HepG2 (cell line): ENCODE measurements around the gene MBTD1. TPM values are rescaled to one million over a fixed set of nuclear protein-coding genes. Genes with fewer than 3 reads are reported as not detected.

Experiments
- AGO1 ChIP-seq: fragments of 200-400 bp; formaldehyde crosslinking; IDR thresholded peaks from 2 replicates; pipeline ENCODE4 v1.6.1; 2017; ENCODE audit warnings: mild to moderate bottlenecking, low read depth, low read length, moderate library complexity; ENCODE audit not compliant: poor library complexity, severe bottlenecking
- GATA4 ChIP-seq: sonication (generic); IDR thresholded peaks from 2 replicates; pipeline ENCODE4 v1.6.1; 2016; ENCODE audit warnings: antibody characterized with exemption, low read depth, borderline replicate concordance
- GFI1 ChIP-seq: sonication (generic); formaldehyde crosslinking; IDR thresholded peaks from 2 replicates; pipeline ENCODE4 v1.5.0; 2020; ENCODE audit warnings: missing genetic modification reagents, mild to moderate bottlenecking, borderline replicate concordance
- GTF3A ChIP-seq: sonication (generic); formaldehyde crosslinking; conservative IDR thresholded peaks from 2 replicates; pipeline ENCODE4 v1.4.0; 2020; ENCODE audit warnings: mild to moderate bottlenecking, missing genetic modification reagents
- HNRNPK ChIP-seq: fragments of 200-400 bp; formaldehyde crosslinking; IDR thresholded peaks from 2 replicates; pipeline ENCODE4 v1.6.1; 2018; ENCODE audit warnings: low read length, low read depth, moderate library complexity, mild to moderate bottlenecking; ENCODE audit not compliant: poor library complexity, severe bottlenecking
- NR2F2 ChIP-seq: IDR thresholded peaks from 2 replicates; pipeline ENCODE4 v1.6.1; 2012; ENCODE audit warnings: low read depth, inconsistent platforms, borderline replicate concordance
- SALL1 ChIP-seq: sonication (generic); formaldehyde crosslinking; IDR thresholded peaks from 2 replicates; pipeline ENCODE4 v1.8.0; 2022; ENCODE audit warnings: mild to moderate bottlenecking, missing genetic modification reagents
- TGIF2 ChIP-seq: IDR thresholded peaks from 2 replicates; pipeline ENCODE4 v1.6.1; 2016; ENCODE audit warnings: control low read depth, missing compliant biosample characterization
- U2AF1 ChIP-seq: fragments of 200-400 bp; formaldehyde crosslinking; optimal IDR thresholded peaks from 2 replicates; pipeline ENCODE3; 2017; ENCODE audit warnings: mild to moderate bottlenecking, low read depth, low read length
- WIZ ChIP-seq: sonication (generic); formaldehyde crosslinking; IDR thresholded peaks from 2 replicates; pipeline ENCODE4 v1.5.1; 2020; ENCODE audit warnings: mild to moderate bottlenecking, missing genetic modification reagents
- ZBTB20 ChIP-seq: sonication (generic); formaldehyde crosslinking; IDR thresholded peaks from 2 replicates; pipeline ENCODE4 v1.8.1; 2023; ENCODE audit warnings: missing genetic modification reagents, low read depth, mild to moderate bottlenecking, borderline replicate concordance
- ZFAT ChIP-seq: sonication (generic); formaldehyde crosslinking; conservative IDR thresholded peaks from 2 replicates; pipeline ENCODE4 v1.8.1; 2023; ENCODE audit warnings: missing genetic modification reagents, inconsistent platforms
- ZFP37 ChIP-seq: sonication (generic); formaldehyde crosslinking; IDR thresholded peaks from 2 replicates; pipeline ENCODE4 v1.4.0; 2020; ENCODE audit warnings: missing genetic modification reagents, borderline replicate concordance
- ZNF12 ChIP-seq: sonication (generic); formaldehyde crosslinking; IDR thresholded peaks from 2 replicates; pipeline ENCODE4 v1.5.0; 2020; ENCODE audit warnings: missing genetic modification reagents
- ZNF180 ChIP-seq: sonication (generic); formaldehyde crosslinking; IDR thresholded peaks from 2 replicates; pipeline ENCODE4 v1.4.0; 2020; ENCODE audit warnings: low read depth, missing genetic modification reagents, borderline replicate concordance
- ZNF33B ChIP-seq: sonication (generic); formaldehyde crosslinking; IDR thresholded peaks from 2 replicates; pipeline ENCODE4 v1.5.1; 2020; ENCODE audit warnings: mild to moderate bottlenecking, missing genetic modification reagents
- ZNF510 ChIP-seq: sonication (generic); formaldehyde crosslinking; IDR thresholded peaks from 2 replicates; pipeline ENCODE4 v1.4.0; 2020; ENCODE audit warnings: low read depth, mild to moderate bottlenecking, missing genetic modification reagents
- ZNF543 ChIP-seq: sonication (generic); formaldehyde crosslinking; IDR thresholded peaks from 2 replicates; pipeline ENCODE4 v1.4.0; 2020; ENCODE audit warnings: mild to moderate bottlenecking, missing genetic modification reagents
- ZNF589 ChIP-seq: sonication (generic); formaldehyde crosslinking; conservative IDR thresholded peaks from 2 replicates; pipeline ENCODE4 v1.8.0; 2022; ENCODE audit warnings: mild to moderate bottlenecking, moderate library complexity, missing genetic modification reagents
- ZNF615 ChIP-seq: sonication (generic); formaldehyde crosslinking; IDR thresholded peaks from 2 replicates; pipeline ENCODE4 v1.5.0; 2020; ENCODE audit warnings: mild to moderate bottlenecking, missing genetic modification reagents, borderline replicate concordance
- polyA plus RNA-seq, 8 experiments: library from polyadenylated mRNA; depleted of rRNA in 3 of 8; stranded (reverse) in 7 of 8; unstranded in 1 of 8; fragments of >200 nt; fragmentation: Illumina TruSeq in 4 of 8; extraction: Trizol in 4 of 8; gene quantifications; 2 replicates each; pipeline versions ENCODE4 v1.2.1 to v1.2.3, GENCODE V29; 2011 to 2016; ENCODE audit warnings: low read depth in 4 of 8, missing spikeins in 1 of 8, mixed read lengths in 1 of 8; ENCODE audit not compliant: insufficient read depth in 1 of 8
- total RNA-seq, 5 experiments: library from RNA; depleted of rRNA; stranded (reverse); fragments of >200 nt; fragmentation: Illumina TruSeq; extraction: Trizol; gene quantifications; 2 replicates each; pipeline ENCODE4 v1.2.3, GENCODE V29; 2016; ENCODE audit warnings: low read depth in 1 of 5
- TF ChIP-seq, protein P1 (sequence below): sonication (generic); formaldehyde crosslinking; IDR thresholded peaks from 2 replicates; pipeline ENCODE4; 2020; ENCODE audit warnings: missing genetic modification reagents, mild to moderate bottlenecking, borderline replicate concordance
- TF ChIP-seq, protein P2 (sequence below): sonication (generic); formaldehyde crosslinking; IDR thresholded peaks from 2 replicates; pipeline ENCODE4 v1.8.1; 2023; ENCODE audit warnings: mild to moderate bottlenecking, missing genetic modification reagents
- TF ChIP-seq, protein P3 (sequence below): sonication (generic); formaldehyde crosslinking; IDR thresholded peaks from 2 replicates; pipeline ENCODE4 v1.9.0; 2022; ENCODE audit warnings: missing genetic modification reagents, mild to moderate bottlenecking, borderline replicate concordance
- TF ChIP-seq, protein P4 (sequence below): IDR thresholded peaks from 2 replicates; pipeline ENCODE4 v1.6.1; 2016; ENCODE audit warnings: low read depth, borderline replicate concordance

MBTD1 gene
- total and polyA plus RNA-seq, 2 of the 13 experiments (the other 11 are each of a cell fraction or from before 2014, with no cell fraction given) = 20.9 TPM

DNA sequence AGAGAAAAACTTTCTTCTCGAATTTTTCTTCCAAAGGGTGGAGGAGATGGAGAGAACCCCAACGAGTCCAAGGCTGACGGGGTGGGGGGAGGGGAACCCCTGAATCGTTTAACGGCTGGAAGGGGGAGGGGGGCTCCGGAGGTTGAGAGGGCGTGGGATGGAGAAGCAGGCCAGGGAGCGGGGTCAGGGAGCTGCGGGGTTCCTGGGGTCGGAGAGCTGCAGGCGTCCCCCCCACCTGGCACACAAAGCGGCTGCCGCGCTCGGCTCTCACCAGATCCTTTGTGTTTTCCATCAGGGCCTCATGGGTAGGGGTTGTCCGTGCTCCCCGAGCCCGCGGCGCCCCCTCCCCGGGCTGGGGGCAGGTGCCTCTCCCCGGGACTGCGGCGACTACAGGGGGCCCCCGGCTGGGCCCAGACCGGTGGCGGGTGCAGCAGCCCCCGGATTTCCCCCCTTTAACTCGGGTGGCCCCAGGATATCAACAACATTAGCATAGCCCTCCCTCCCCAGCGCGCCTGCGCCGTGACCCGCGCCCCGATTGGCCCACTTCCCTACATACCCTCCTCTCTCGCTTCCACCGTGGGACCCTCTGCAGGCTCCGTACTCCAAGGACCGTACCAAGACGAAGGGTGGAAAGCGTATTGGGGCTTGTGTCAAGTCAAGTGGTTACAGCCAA, at the start of gene MBTD1 (continued):
- TF ChIP-seq, protein P1, sequence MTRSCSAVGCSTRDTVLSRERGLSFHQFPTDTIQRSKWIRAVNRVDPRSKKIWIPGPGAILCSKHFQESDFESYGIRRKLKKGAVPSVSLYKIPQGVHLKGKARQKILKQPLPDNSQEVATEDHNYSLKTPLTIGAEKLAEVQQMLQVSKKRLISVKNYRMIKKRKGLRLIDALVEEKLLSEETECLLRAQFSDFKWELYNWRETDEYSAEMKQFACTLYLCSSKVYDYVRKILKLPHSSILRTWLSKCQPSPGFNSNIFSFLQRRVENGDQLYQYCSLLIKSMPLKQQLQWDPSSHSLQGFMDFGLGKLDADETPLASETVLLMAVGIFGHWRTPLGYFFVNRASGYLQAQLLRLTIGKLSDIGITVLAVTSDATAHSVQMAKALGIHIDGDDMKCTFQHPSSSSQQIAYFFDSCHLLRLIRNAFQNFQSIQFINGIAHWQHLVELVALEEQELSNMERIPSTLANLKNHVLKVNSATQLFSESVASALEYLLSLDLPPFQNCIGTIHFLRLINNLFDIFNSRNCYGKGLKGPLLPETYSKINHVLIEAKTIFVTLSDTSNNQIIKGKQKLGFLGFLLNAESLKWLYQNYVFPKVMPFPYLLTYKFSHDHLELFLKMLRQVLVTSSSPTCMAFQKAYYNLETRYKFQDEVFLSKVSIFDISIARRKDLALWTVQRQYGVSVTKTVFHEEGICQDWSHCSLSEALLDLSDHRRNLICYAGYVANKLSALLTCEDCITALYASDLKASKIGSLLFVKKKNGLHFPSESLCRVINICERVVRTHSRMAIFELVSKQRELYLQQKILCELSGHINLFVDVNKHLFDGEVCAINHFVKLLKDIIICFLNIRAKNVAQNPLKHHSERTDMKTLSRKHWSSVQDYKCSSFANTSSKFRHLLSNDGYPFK (CRISPR knock-in tag) = no peak; the same call in 1 of the 2 replicates
- TF ChIP-seq, protein P2, sequence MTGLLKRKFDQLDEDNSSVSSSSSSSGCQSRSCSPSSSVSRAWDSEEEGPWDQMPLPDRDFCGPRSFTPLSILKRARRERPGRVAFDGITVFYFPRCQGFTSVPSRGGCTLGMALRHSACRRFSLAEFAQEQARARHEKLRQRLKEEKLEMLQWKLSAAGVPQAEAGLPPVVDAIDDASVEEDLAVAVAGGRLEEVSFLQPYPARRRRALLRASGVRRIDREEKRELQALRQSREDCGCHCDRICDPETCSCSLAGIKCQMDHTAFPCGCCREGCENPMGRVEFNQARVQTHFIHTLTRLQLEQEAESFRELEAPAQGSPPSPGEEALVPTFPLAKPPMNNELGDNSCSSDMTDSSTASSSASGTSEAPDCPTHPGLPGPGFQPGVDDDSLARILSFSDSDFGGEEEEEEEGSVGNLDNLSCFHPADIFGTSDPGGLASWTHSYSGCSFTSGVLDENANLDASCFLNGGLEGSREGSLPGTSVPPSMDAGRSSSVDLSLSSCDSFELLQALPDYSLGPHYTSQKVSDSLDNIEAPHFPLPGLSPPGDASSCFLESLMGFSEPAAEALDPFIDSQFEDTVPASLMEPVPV (CRISPR knock-in tag) = no peak
- TF ChIP-seq ZFAT (CRISPR knock-in tag) (no peak), ZNF615 (CRISPR knock-in tag) (no peak), ZNF180 (CRISPR knock-in tag) (no peak), U2AF1 (no peak), TGIF2 (CRISPR knock-in tag) (no peak; the same call in 1 of the 2 replicates), WIZ (CRISPR knock-in tag) (no peak), GTF3A (CRISPR knock-in tag) (no peak), ZBTB20 (CRISPR knock-in tag) (no peak), NR2F2 (0 out of 2 replicates have a peak, but pooled peaks have one; percentile 10), AGO1 (no peak), HNRNPK (peak; percentile 92), GATA4 (no peak), ZNF510 (CRISPR knock-in tag) (no peak), GFI1 (CRISPR knock-in tag) (peak; percentile 6; the same call in 1 of the 2 replicates), ZNF33B (CRISPR knock-in tag) (no peak), ZNF12 (CRISPR knock-in tag) (no peak), ZFP37 (CRISPR knock-in tag) (0 out of 2 replicates have a peak, but pooled peaks have one; percentile 38), SALL1 (CRISPR knock-in tag) (0 out of 2 replicates have a peak, but pooled peaks have one; percentile 3), ZNF589 (CRISPR knock-in tag) (no peak; the same call in 1 of the 2 replicates), ZNF543 (CRISPR knock-in tag) (no peak)
- TF ChIP-seq, protein P3, sequence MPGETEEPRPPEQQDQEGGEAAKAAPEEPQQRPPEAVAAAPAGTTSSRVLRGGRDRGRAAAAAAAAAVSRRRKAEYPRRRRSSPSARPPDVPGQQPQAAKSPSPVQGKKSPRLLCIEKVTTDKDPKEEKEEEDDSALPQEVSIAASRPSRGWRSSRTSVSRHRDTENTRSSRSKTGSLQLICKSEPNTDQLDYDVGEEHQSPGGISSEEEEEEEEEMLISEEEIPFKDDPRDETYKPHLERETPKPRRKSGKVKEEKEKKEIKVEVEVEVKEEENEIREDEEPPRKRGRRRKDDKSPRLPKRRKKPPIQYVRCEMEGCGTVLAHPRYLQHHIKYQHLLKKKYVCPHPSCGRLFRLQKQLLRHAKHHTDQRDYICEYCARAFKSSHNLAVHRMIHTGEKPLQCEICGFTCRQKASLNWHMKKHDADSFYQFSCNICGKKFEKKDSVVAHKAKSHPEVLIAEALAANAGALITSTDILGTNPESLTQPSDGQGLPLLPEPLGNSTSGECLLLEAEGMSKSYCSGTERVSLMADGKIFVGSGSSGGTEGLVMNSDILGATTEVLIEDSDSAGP (CRISPR knock-in tag) = no peak
- TF ChIP-seq, protein P4, sequence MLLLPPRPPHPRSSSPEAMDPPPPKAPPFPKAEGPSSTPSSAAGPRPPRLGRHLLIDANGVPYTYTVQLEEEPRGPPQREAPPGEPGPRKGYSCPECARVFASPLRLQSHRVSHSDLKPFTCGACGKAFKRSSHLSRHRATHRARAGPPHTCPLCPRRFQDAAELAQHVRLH = peak; percentile 83; the same call in 1 of the 2 replicates
